ENCODE measurements around the gene BBS2.

DNA sequence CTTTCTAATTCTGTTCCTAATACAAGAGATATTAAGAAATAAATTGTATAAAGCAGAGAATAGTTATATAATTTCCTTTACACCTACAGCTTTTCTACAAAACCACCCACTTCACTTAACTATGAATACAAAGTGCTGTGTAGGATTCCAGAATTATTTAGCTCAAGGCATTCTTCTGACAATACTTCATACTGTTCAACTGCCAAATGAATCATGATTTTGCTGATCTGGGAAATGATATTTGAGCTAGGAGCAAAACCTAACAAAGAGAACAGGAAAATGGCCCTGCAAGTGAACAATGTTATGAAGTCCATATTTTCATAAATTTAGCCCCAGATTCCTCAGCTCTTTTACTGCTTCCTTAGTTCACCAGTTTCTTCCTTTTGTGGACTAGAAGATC is 12.9 kb downstream of the BBS2 start:
- no peak for TF ChIP-seq GATA3 (IDR thresholded peaks at IDR 0.05; ENCODE audit: low read depth, low read length)
- TF ChIP-seq GATA2 (IDR thresholded peaks at IDR 0.05; ENCODE audit: low read depth, low read length) = no peak
